LNCaP clone FGC (cell line): ENCODE measurements around the gene SLC18A2.

Experiments
- DNase-seq: peaks from one replicate; pipeline ENCODE4 v3.0.0-alpha.2; 2011; ENCODE audit warnings: low read depth
- H3K4me3 ChIP-seq: 2 replicates; pipeline ENCODE4 v1.5.1; 2011; ENCODE audit warnings: mild to moderate bottlenecking, low read depth, low read length, control low read depth
- TF ChIP-seq, protein P1 (sequence below): IDR thresholded peaks from 2 replicates; pipeline ENCODE4 v1.5.1; 2012; ENCODE audit warnings: mild to moderate bottlenecking; ENCODE audit not compliant: control insufficient read depth, insufficient read depth; ENCODE audit errors: extremely low read depth

SLC18A2 gene

DNA sequence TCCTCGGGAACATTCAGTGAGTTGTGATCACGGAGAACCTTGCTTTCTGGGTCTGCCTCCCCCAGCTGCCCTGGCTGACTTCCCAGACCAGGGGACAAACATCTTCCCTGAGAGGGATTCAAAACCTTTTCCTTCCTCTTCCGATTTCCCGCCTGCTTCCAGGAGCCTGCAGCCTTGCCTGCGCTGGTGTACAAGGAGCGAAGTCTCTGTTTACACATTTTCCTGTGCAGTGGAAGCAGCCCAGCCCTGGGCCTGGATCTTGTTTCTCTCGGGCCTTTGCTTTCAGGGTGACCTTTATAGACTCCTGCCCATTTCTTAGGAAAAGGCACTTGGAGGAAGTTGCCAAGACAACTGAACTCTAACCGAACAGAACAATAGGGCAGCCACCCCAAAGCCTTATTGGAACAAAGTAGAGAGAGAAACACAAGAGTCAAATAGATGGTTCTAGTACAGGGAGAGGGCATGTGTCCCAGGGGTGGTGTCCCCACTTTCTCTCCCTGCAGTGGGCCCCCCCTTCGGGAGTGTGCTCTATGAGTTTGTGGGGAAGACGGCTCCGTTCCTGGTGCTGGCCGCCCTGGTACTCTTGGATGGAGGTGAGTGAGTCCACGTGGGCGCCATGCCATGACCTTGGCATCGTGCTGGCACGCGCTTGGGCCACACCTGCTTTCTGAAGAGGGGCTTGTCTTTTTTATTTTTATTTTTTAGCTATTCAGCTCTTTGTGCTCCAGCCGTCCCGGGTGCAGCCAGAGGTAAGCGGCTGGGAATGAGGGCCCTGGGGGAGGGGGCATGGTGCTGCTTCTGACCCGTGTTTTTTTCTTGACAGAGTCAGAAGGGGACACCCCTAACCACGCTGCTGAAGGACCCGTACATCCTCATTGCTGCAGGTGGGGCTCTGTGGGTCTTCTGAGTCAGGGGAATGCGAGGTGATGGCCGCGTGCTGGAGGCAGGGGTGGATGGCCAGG, 14.1 kb downstream of the SLC18A2 start:
- TF ChIP-seq, protein P1, sequence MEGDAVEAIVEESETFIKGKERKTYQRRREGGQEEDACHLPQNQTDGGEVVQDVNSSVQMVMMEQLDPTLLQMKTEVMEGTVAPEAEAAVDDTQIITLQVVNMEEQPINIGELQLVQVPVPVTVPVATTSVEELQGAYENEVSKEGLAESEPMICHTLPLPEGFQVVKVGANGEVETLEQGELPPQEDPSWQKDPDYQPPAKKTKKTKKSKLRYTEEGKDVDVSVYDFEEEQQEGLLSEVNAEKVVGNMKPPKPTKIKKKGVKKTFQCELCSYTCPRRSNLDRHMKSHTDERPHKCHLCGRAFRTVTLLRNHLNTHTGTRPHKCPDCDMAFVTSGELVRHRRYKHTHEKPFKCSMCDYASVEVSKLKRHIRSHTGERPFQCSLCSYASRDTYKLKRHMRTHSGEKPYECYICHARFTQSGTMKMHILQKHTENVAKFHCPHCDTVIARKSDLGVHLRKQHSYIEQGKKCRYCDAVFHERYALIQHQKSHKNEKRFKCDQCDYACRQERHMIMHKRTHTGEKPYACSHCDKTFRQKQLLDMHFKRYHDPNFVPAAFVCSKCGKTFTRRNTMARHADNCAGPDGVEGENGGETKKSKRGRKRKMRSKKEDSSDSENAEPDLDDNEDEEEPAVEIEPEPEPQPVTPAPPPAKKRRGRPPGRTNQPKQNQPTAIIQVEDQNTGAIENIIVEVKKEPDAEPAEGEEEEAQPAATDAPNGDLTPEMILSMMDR = no peak
- no peak overlapping the region for H3K4me3 ChIP-seq
- DNase-seq = no peak

DNA sequence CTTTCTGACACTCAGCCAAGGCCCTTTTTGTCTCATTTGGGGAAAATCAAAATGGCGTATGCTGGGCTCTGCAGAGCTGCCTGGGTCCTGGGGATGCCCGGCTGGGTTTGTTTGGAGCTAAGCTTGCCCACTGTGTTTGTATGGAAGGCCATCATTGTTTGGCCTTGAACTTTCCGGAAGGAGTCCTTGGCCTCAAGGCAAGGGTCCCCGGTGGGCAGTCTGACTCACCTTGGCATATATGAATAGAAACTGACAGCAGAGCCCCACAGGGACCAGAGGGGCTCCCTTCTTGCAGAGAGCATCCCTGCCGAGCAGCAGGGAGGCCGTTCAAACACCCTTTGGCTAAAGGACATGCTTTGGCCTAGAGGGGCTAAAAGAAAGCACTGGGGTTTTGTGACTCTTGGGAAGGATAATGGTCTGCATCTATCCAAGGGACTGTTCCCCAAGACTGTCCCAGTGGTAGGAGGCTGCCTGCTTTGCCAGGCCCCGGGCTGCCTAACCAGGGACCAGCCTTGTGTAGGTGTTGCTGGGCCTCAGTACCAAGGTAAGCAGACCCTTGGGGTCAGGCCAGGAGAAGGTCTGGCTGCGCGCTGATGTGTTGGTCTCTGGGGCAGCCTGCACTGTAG, 15.0 kb downstream of the SLC18A2 start:
- H3K4me3 ChIP-seq = no peak overlapping the region

DNA sequence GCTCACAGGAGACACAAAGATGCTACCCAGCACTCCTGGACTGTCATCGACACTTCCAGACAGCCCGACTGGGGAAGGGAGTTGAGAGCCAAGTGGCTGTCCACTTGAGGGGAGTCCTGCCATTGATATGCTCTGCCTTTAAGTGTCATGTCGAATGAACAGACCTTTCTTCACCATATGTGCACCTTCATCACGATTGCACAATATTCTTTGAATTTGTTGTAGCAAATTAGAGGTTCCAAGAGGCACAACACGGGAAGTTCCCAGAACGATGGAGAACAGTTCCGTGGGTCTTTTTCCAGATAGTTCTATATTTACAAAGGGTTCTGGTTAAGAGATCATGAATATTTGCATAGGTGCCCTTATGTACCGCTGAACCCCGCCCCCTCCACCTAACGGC, 16.0 kb downstream of the SLC18A2 start:
- DNase-seq = no peak
- TF ChIP-seq, protein P1 = no peak
- no peak overlapping the region for H3K4me3 ChIP-seq

More for the DNA sequence above, 15.0 kb downstream of the SLC18A2 start:
- TF ChIP-seq, protein P1 = no peak
- DNase-seq = no peak

DNA sequence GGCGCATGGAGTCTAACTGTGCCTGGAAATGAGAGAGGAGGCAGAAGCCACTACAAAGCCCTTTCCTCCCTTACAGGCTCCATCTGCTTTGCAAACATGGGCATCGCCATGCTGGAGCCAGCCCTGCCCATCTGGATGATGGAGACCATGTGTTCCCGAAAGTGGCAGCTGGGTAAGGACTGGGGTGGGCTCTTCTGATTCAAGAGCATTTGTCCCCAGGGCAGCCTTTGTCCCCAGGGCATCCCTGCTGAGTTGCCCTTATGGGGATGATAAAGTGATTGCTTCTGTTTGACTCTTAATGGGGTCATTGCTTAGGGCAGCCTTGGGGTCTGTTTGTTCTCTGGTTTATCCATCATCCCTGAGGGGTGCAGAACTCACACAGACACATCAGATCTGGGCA, 16.8 kb downstream of the SLC18A2 start:
- no peak overlapping the region for H3K4me3 ChIP-seq
- TF ChIP-seq, protein P1 = no peak
- no peak for DNase-seq

DNA sequence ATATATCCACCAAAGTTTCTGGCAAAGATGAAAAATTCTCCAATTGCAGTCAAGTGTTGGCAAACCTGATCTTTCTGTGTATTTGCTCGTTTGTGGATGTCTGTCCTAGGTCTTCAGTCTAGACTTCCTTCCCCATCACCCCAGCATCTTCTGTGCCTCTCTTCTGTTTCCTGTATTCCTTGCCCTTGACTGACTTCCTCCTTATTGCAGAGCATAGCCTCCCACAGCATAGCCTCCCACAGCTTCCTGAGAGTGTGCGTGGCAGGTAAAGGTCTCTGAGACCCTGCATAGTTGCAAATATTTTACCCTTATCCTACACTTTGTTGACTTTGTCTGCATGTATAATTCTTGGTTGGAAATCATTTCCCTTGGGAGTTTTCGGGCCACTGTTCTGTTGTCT, 18.4 kb downstream of the SLC18A2 start:
- TF ChIP-seq, protein P1 = no peak
- no peak for DNase-seq
- H3K4me3 ChIP-seq = no peak overlapping the region

DNA sequence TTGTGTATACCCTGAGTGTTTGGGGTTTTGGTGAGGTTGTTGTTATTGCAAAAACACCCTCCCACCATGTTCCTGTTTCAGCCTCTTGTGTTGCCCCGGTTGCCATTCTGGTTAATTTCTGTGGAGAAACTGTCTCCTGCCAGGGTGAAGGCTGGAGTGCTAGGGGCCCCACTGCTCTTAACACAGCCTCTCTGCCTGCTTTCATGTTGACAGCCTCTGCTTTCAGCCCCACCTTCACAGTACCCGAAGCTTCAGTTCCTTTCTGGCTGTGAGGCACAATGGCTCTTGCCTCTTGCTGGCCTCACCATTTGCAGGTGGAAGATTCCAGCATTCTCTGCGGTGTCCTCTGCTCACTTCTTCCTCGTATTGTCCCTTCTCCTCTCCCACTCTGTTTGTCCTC, 19.2 kb downstream of the SLC18A2 start:
- no peak overlapping the region for H3K4me3 ChIP-seq
- no peak for DNase-seq
- TF ChIP-seq, protein P1 = no peak
